Activated CD4-positive, alpha-beta T cell treated with anti-CD3 and anti-CD28 coated beads, Interleukin-2, amount 10 ng/mL, durations not matched to agents 7 days and 5 days (primary cell): Measurements from ENCODE around the gene DMXL1. TPM values are rescaled to one million over a fixed set of nuclear protein-coding genes. Genes with fewer than 3 reads are reported as not detected.

Experiments used
- CTCF ChIA-PET: fragments of 350-600 bp; sonication (Branson Sonifier 250); formaldehyde crosslinking; loops from one replicate; lab custom pipeline; 2021; ENCODE audit warnings: antibody characterized with exemption; lab: Charles Lee
- POLR2A ChIA-PET: fragments of 350-600 bp; sonication (Branson Sonifier 250); formaldehyde crosslinking; loops from one replicate; lab custom pipeline; 2021; ENCODE audit warnings: antibody characterized with exemption; lab: Charles Lee
- DNase-seq: peaks from one replicate; pipeline ENCODE4 v3.0.0-alpha.2; 2020
- H3K27ac Mint-ChIP-seq: one replicate; pipeline ENCODE4 v1.8.0; 2021; ENCODE audit warnings: mild to moderate bottlenecking, moderate library complexity, mixed read lengths
- H3K27me3 Mint-ChIP-seq: one replicate; pipeline ENCODE4 v1.8.0; 2021; ENCODE audit warnings: mixed read lengths
- H3K36me3 Mint-ChIP-seq: one replicate; pipeline ENCODE4 v1.8.0; 2021; ENCODE audit warnings: low read depth, mixed read lengths
- H3K4me1 Mint-ChIP-seq: one replicate; pipeline ENCODE4 v1.8.0; 2021; ENCODE audit warnings: mixed read lengths
- H3K4me3 Mint-ChIP-seq: one replicate; pipeline ENCODE4 v1.8.0; 2021; ENCODE audit warnings: mild to moderate bottlenecking, moderate library complexity, mixed read lengths
- H3K9me3 Mint-ChIP-seq: one replicate; pipeline ENCODE4 v1.8.0; 2021; ENCODE audit warnings: mixed read lengths
- total RNA-seq, 2 experiments: library from RNA; stranded (reverse); gene quantifications; one replicate each; pipeline ENCODE4 v1.2.3, GENCODE V29; 2021

DMXL1 gene
- total RNA-seq, 2 experiments from 2014 or later: 28.4 to 29.3 TPM

DNA sequence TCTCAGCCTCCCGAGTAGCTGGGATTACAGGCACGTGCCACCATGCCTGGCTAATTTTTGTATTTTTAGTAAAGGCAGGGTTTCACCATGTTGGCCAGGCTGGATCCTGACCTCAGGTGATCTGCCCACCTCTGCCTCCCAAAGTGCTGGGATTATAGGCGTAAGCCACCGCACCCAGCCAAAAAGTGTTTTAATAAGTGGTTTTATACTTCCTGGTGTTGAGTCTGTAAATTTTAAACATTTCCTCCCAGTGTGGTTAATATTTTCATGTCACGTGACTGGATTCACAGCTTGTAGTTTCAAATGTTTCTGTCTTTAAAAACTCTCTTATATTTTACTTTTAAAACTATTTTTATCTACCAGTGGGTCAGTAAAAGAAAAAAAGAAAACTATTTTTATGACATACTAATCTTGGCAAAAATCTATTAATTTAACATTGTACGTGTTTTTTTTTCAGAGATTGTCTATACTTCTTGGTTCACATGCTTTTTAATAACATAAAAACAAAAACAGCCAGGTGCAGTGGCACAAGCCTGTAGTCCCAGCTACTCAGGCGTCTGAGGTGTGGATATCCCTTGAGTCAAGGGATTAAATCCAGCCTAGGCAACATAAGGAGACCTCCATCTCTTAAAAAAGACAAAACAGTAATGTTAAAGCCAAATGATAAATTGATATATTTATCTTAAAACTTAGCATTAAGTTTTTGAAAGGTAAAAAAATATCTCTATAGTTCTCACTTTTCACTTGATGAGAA is 117.1 kb downstream of the DMXL1 start:
- H3K27me3 Mint-ChIP-seq: no peaks in the 10 kb centered on the region
- DNase-seq: no peak
- CTCF ChIA-PET: interaction anchor here (0.6 to 1.0 kb wide), 2 partner anchors 9 to 188 kb away, joined by 3 read pairs; no protein-coding TSS in a partner anchor
- H3K27ac Mint-ChIP-seq: no peak overlapping the region
- POLR2A ChIA-PET: no interaction called here
- H3K4me3 Mint-ChIP-seq: no peak overlapping the region
- H3K36me3 Mint-ChIP-seq: peaks cover 2% of the 10 kb centered on the region
- H3K9me3 Mint-ChIP-seq: no peaks in the 10 kb centered on the region
- H3K4me1 Mint-ChIP-seq: peaks cover 9% of the 10 kb centered on the region

DNA sequence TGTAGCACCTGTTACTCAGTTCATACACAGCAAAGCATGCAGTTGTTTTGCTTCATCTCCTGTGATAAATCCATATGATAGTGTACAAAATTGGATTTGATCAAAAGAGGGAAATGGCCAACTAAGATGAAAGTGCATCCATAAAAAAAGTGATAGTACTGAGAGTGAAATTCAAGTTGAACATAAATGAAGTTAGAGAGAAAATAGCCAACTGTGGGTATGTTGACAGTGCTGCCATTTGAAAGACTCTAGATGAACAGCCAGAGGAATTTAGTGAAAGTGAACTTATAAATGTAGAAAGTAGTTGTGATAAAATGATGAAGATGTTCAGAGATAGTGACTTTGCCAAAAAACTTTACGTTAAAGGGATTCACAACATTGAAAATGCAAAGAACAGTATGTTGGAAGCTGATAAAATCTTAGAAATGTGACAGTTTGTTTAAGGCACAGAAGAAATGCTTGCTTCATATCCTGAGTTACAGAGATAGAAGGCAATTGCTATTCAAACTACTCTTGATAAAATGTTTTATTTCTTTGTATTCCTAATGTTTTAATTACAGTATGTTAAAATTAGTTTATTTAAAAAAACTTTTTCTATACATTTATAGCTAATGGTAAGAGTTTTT is 119.7 kb downstream of the DMXL1 start:
- Mint-ChIP-seq H3K36me3 (peaks cover 5% of the 10 kb centered on the region), H3K9me3 (no peaks in the 10 kb centered on the region), H3K4me3 (no peak overlapping the region), H3K27me3 (no peaks in the 10 kb centered on the region), H3K27ac (no peak overlapping the region), H3K4me1 (peaks cover 9% of the 10 kb centered on the region)
- CTCF ChIA-PET: interaction anchor here (1.0 kb wide), 1 partner anchor 51 kb away, joined by 3 read pairs; no protein-coding TSS in a partner anchor
- POLR2A ChIA-PET: no interaction called here
- no peak for DNase-seq

DNA sequence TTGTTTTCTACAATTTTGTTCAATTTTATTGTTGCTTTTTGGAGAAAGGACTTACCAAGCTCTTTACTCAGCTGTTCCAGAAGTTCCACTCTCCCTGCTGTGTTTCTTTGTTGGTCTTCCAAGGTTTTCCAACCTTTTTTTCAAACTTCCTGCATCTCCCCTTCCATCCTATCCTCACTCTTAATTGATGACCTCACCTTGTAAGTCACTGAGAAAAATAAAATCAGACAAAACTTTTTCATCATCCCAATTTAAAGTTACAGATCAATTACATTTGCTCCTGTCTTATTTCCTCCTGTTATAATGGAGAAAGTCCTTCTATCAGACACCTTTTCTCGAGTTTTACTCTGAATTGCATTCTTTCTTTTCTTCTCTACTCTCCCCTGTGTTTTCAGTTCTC is 121.1 kb downstream of the DMXL1 start:
- CTCF ChIA-PET: interaction anchor here (1.0 kb wide), 1 partner anchor 52 kb away, joined by 3 read pairs; no protein-coding TSS in a partner anchor

DNA sequence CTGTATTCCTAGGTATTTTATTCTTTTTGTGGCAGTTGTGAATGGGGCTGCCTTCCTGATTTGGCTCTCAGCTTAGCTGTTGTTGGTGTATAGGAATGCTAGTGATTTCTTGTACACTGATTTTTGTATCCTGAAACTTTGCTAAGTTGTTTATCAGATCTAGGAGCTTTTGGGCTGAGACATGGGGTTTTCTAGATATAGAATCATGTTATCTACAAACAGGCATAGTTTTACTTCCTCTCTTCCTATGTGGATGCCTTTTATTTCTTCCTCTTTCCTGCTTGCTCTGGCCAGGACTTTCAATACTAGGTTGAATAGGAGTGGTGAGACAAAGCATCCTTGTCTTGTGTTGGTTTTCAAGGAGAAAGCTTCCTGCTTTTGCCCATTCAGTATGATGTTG is 129.9 kb downstream of the DMXL1 start:
- Mint-ChIP-seq H3K4me3 (no peak overlapping the region), H3K27me3 (no peaks in the 10 kb centered on the region), H3K9me3 (peaks cover 11% of the 10 kb centered on the region), H3K27ac (no peak overlapping the region), H3K4me1 (no peaks in the 10 kb centered on the region), H3K36me3 (peaks cover 58% of the 10 kb centered on the region)
- ChIA-PET POLR2A (no interaction called here), CTCF (interaction anchor here (0.9 to 1.7 kb wide), 2 partner anchors 27 to 46 kb away, joined by 3 read pairs; no protein-coding TSS in a partner anchor)
- DNase-seq: no peak

More for the DNA sequence above, 121.1 kb downstream of the DMXL1 start:
- Mint-ChIP-seq H3K4me3 (no peak overlapping the region), H3K27me3 (no peaks in the 10 kb centered on the region), H3K4me1 (peaks cover 9% of the 10 kb centered on the region), H3K9me3 (no peaks in the 10 kb centered on the region), H3K27ac (no peak overlapping the region), H3K36me3 (peaks cover 9% of the 10 kb centered on the region)
- no peak for DNase-seq
- POLR2A ChIA-PET: no interaction called here

DNA sequence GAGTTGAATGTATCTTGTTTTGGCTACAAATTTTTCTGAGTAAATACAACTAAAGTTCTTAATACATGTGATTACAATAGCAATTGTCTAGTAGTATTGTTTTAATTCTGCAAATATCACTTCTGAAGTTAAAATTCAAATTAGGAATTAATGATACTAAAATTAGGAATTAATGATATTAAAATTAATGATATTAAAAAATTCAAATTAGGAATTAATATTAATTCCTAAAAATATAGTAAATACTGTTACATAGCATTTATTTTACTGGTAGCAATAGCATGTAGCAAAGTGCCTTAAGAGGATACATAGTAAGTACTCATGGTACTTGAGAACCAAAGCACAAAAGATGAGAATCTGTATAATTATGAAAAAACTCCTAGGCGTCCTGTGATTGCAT is 136.2 kb downstream of the DMXL1 start:
- Mint-ChIP-seq H3K27me3 (no peaks in the 10 kb centered on the region), H3K4me1 (peaks cover 3% of the 10 kb centered on the region), H3K36me3 (peaks cover 20% of the 10 kb centered on the region), H3K9me3 (peaks cover 1% of the 10 kb centered on the region), H3K4me3 (no peak overlapping the region), H3K27ac (no peak overlapping the region)
- ChIA-PET CTCF (no interaction called here), POLR2A (no interaction called here)
- DNase-seq: no peak

DNA sequence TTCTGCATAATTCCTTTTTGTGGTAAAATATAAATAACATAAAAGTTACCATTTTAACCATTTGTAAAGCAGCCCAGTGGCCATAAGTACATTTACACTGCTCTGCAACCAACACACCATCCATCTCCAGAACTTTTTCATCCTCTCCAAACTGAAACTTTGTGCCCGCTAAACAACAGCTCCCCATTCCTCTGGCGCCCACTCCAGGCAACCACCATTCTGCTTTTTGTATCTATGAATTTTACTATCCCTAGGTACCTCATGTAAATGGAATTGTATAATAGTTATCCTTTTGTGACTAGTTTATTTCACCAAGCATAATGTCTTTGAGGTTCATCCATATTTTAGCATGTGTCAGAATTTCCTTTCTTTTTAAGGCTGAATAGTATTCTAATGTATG is 141.1 kb downstream of the DMXL1 start:
- Mint-ChIP-seq H3K27me3 (no peaks in the 10 kb centered on the region), H3K36me3 (peaks cover 7% of the 10 kb centered on the region), H3K4me1 (no peaks in the 10 kb centered on the region), H3K9me3 (no peaks in the 10 kb centered on the region), H3K4me3 (no peak overlapping the region), H3K27ac (no peak overlapping the region)
- ChIA-PET CTCF (no interaction called here), POLR2A (no interaction called here)
- no peak for DNase-seq

DNA sequence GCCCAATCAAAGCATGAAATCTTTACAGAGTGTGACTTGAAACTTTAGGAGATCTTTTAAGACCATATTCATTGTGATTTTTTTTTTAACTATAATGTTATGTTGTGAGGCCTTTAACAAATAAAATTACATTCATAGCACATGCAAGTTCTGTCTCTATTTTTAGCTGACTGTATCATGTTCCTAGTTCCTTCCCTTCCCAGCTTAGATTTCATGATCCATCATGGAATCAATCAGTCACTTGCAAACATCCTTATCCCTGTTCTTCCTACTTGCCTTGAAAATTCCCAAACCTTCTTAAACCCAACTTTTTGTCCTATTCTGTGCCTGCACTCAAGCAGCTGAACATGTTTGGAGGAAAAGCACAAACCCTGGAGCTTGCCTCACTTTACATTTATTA is 141.8 kb downstream of the DMXL1 start:
- no peaks in the 10 kb centered on the region for H3K27me3 Mint-ChIP-seq
- no peak overlapping the region for H3K27ac Mint-ChIP-seq
- H3K4me3 Mint-ChIP-seq: no peak overlapping the region
- H3K36me3 Mint-ChIP-seq: peaks cover 7% of the 10 kb centered on the region
- POLR2A ChIA-PET: no interaction called here
- CTCF ChIA-PET: no interaction called here
- no peak for DNase-seq
- H3K9me3 Mint-ChIP-seq: no peaks in the 10 kb centered on the region
- H3K4me1 Mint-ChIP-seq: no peaks in the 10 kb centered on the region

DNA sequence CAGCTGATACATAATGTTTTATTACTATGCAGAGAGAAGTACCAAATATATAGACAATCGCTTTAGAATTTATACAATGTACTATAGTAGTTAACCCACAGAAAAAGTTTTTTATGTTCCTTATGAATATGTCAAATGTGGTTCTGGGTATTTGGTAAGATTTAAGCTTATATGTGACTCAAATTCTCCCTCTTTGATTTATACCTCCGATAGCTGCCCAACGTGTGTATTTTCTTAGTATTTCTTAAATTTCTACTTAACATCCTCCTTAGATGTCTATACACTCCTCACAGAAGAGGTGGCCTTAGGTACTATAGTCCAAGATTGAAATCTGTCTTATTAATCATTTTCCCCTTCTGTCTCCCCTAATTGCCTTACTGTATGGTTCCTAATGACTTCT is 146.3 kb downstream of the DMXL1 start:
- no peaks in the 10 kb centered on the region for H3K9me3 Mint-ChIP-seq
- no peak overlapping the region for H3K4me3 Mint-ChIP-seq
- H3K36me3 Mint-ChIP-seq: peaks cover 4% of the 10 kb centered on the region
- H3K27me3 Mint-ChIP-seq: no peaks in the 10 kb centered on the region
- CTCF ChIA-PET: interaction anchor here (0.6 kb wide), 1 partner anchor 227 kb away, joined by 4 read pairs; no protein-coding TSS in a partner anchor
- no peak overlapping the region for H3K27ac Mint-ChIP-seq
- no peak for DNase-seq
- H3K4me1 Mint-ChIP-seq: no peaks in the 10 kb centered on the region
- POLR2A ChIA-PET: no interaction called here

DNA sequence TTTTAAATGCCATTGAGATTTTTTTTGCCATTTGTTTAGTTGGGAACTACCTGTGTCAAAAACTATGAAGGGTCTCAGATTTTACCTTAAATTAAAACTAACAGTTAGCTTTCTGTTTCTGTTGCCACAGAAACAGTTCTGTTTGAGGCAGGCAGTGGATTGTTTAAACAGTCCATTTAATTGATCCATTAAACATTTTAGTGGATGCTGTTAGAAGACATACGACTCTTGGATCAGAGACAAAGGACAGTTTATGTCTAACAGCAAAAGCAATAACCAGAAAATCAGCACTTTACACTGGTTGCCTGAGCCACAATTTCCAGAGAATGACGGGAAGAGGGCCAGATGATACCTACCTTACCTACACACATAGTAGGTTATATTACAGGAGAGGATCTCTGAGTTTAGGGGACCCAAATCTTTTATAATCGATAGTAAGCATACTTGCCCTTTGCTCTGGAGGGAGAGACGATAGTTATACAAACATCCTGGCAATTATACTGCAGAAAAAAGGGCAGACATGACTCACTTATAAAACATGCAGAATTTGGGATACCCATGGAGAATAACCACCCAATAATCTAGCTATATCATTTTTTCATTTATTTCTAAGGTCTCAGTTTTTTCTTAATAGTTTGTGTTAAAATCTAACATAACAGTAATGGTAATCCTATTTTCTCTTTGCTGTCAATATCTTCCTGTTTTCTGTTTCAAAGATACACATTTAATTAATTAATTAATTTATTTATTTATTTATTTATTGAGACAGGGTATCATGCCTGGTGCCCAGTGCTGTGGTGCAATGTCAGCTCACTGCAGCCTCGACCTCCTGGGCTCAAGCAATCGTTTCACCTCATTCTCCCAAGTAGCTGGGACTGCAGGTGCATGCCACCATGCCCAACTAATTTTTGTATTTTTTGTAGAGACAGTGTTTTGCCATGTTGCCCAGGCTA is 148.2 kb downstream of the DMXL1 start:
- DNase-seq: no peak
- H3K36me3 Mint-ChIP-seq: peaks cover 8% of the 10 kb centered on the region
- no peak overlapping the region for H3K27ac Mint-ChIP-seq
- H3K4me1 Mint-ChIP-seq: no peaks in the 10 kb centered on the region
- H3K4me3 Mint-ChIP-seq: no peak overlapping the region
- POLR2A ChIA-PET: no interaction called here
- CTCF ChIA-PET: no interaction called here
- no peaks in the 10 kb centered on the region for H3K9me3 Mint-ChIP-seq
- H3K27me3 Mint-ChIP-seq: no peaks in the 10 kb centered on the region

DNA sequence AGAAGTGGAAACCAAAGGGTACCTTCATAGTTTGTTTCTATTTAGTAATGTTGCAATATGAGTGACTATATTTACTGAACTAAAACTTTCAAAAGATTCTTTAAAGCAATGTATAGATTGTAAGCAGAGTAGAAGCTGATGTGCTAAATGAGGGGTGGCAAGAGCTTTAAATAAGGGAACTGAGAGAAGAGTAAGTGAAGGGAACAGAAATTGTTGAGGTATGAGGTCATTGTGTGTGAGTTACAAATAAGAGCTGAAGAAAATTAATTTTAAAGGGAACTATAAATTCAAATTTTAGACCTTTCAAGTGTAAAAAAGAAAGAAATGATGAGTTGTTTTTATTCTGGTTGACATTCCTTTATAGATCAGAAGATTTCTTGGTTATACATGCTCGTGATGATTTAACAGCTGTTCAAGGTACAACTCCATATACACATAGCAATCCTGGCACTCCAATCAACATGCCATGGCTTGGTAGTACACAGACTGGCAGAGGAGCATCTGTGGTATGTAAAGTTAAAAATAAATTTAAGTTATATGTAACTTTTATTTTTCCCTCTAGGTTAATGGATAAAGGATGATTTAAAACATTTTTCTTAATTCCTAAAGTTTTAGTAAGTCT is 149.8 kb downstream of the DMXL1 start:
- Mint-ChIP-seq H3K27me3 (no peaks in the 10 kb centered on the region), H3K27ac (no peak overlapping the region), H3K4me3 (no peak overlapping the region), H3K4me1 (no peaks in the 10 kb centered on the region), H3K36me3 (peaks cover 8% of the 10 kb centered on the region), H3K9me3 (no peaks in the 10 kb centered on the region)
- POLR2A ChIA-PET: no interaction called here
- no peak for DNase-seq
- CTCF ChIA-PET: interaction anchor here (1.1 to 1.5 kb wide), 4 partner anchors 8 to 233 kb away, joined by 3 read pairs; partner anchors contain the start of gene DTWD2

DNA sequence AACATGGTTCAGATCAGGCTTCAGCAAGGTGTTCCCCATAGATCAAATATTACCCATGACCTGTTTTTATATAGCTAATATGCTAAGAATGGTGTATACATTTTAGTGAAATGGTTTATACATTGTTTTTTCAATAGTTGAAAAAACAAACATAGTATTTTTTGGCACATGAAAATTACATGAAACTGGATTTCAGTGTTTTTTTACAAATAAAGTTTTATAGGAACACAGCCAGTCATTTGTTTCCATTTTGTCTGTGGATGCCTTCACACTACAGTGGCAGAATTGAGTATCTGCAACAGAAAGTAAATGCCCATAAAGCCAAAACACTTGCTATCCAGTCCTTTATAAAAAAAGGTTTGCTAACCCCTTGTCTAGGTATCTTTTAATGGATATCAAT is 150.4 kb downstream of the DMXL1 start:
- ChIA-PET POLR2A (no interaction called here), CTCF (interaction anchor here (1.1 to 1.5 kb wide), 4 partner anchors 8 to 233 kb away, joined by 3 read pairs; partner anchors contain the start of gene DTWD2)
- no peaks in the 10 kb centered on the region for H3K4me1 Mint-ChIP-seq
- DNase-seq: no peak
- H3K27ac Mint-ChIP-seq: no peak overlapping the region
- H3K27me3 Mint-ChIP-seq: no peaks in the 10 kb centered on the region
- peaks cover 11% of the 10 kb centered on the region for H3K36me3 Mint-ChIP-seq
- no peak overlapping the region for H3K4me3 Mint-ChIP-seq
- no peaks in the 10 kb centered on the region for H3K9me3 Mint-ChIP-seq

DNA sequence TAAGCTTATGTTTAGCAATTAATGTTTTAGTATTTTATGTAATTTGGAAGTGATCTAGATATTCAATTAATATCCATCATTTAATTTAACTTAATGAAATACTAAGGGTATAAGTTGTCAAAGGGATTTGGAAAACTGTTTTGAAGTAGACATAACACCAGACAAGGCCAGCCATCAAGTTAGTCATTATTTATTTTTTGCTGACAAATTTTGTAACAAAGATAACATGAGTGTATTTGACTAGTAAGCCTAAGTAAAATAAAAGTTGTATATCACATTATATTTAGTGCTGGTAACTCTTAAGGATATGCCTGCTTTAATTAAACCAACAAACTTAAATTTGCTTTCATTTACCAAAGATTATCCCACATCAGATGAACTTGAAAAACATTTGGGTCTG is 159.1 kb downstream of the DMXL1 start:
- no peak overlapping the region for H3K4me3 Mint-ChIP-seq

More for the DNA sequence above, 159.1 kb downstream of the DMXL1 start:
- Mint-ChIP-seq H3K4me1 (no peaks in the 10 kb centered on the region), H3K9me3 (no peaks in the 10 kb centered on the region), H3K36me3 (peaks cover 10% of the 10 kb centered on the region), H3K27ac (no peak overlapping the region), H3K27me3 (no peaks in the 10 kb centered on the region)
- no peak for DNase-seq
- POLR2A ChIA-PET: no interaction called here
- CTCF ChIA-PET: no interaction called here
